GM20431 (cell line): ENCODE measurements around the gene LDLRAD3.

Source experiments
- in situ Hi-C: fragments of 300-500 bp; cut with MseI, MboI; formaldehyde crosslinking; loops from one replicate; pipeline ENCODE4 v1.15.0; 2020; ENCODE audit warnings: low sequenced_read_pairs; ENCODE audit not compliant: unreplicated experiment

The LDLRAD3 gene

GRCh38 chr11:36216061-36216615 lies 272.3 kb downstream of the LDLRAD3 start:
- in situ Hi-C loops = no loop called here

- in situ Hi-C loops = no loop called here
Observed at GRCh38 chr11:36218283-36218921, 274.5 kb downstream of the LDLRAD3 start.

- in situ Hi-C loops = no loop called here
Observed at GRCh38 chr11:36219996-36220395, 276.1 kb downstream of the LDLRAD3 start.

DNA sequence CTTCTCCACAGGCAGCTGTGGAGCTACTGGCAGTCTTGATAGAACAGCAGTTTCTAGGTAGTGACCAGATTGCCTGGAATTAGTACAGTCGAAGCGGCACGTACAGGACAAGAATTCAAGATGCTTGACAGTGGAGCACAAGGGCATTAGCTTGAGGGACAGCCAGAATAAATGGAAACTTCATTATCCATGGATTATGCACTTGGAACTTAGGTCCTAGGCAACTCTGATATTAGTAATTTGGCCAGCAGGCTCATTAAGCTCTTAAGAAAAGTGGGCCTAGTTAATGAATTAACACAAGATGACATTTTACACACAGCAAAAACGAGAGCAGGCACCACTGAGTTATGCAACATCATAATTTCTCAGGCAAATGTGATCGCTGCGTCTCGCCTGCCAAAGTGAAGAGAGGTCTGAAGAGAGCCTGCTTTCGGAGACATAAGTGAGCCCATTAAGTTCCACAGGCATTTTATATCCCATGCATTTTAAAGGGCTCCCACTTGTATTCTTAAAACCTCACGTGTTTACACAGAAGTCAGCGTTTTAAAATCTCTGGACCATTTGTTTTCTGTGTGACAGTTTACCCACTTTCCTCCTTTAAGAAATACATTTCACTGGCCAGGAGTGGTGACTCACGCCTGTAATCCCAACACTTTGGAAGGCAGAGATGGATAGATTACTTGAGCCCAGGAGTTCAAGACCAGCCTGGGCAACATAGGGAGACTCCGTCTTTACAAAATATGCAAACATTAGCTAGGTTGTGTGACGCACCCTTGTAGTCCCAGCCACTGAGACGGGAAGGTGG lies 279.2 kb downstream of the LDLRAD3 start:
- in situ Hi-C loops = no loop called here

DNA sequence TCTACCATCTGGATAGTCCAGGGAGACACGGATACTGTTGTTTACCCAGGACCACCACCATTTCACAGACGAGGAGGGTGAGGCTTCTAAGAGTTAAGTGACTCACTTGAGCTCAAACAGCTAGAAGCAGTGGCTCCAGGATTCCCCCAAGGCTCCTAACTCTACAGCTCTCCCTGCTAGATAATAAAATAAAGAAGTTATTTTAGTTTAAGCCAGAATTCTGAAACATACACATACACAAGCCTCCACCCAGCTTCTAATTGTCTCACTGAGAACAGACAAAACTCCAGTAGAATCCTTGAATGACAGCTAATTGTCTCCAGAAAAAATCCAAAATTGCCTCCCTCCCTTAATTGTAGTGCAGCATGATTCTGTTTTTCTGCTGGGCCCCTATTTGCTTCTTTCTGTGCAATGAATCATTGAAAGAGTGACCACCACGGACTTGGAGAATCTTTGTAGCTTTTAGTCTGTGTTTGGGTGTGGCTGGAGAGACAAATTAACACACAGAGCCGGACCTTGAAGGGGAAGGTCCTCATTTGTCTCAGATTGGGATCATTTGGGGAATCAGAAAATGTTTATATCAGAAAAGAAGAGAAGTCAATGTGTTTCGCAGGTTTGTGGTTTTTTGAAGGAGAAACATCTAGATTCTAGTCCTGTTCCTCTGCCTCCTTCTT lies 280.5 kb downstream of the LDLRAD3 start:
- in situ Hi-C loops = no loop called here

DNA sequence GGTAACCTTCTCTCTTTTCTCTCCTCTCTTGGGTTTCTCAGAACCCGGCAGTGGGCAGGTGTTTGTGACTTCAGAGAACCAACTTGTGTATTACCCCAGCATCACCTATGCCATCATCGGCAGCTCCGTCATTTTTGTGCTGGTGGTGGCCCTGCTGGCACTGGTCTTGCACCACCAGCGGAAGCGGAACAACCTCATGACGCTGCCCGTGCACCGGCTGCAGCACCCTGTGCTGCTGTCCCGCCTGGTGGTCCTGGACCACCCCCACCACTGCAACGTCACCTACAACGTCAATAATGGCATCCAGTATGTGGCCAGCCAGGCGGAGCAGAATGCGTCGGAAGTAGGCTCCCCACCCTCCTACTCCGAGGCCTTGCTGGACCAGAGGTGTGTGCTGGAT lies 283.2 kb downstream of the LDLRAD3 start:
- in situ Hi-C loops = no loop called here

DNA sequence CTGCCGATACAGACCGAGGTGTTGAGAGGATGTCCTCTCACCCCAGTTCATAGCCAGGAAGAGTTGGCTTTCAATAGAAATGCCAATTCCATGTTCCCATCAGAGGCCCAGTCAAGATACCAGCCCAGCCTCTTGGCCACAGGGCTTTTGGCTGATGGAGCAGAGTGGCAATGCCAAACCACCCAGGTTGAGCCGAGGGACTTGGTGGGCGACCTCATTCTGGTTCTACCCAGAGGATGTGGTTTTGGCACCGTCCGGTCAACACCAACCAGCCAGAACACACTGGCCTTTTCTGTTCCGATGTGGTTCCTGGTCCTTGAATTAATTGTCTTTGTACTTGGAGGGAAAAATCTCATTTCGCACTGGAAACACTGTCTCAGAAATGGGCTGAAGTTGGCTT lies 284.8 kb downstream of the LDLRAD3 start:
- in situ Hi-C loops = no loop called here

DNA sequence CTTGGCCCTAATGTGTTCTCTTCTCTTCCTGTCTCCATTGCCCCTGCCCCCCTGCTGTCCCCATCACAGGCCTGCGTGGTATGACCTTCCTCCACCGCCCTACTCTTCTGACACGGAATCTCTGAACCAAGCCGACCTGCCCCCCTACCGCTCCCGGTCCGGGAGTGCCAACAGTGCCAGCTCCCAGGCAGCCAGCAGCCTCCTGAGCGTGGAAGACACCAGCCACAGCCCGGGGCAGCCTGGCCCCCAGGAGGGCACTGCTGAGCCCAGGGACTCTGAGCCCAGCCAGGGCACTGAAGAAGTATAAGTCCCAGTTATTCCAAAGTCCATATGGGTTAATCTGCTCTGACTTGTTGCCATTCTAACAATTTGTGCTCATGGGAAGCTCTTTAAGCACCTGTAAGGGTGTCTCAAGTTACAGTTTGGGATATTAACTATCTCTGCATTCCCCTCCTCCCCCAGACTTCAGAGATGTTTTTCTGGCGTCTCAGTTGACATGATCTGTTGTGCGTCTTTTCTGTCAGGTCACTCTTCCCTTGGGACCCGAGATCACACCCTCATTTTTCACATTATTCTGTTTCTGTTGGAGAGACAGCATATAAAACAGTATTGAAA lies 285.3 kb downstream of the LDLRAD3 start:
- in situ Hi-C loops = no loop called here

- in situ Hi-C loops = no loop called here
Observed at GRCh38 chr11:36230779-36231699, 287.2 kb downstream of the LDLRAD3 start.

GRCh38 chr11:36233204-36233603 lies 289.3 kb downstream of the LDLRAD3 start:
- in situ Hi-C loops = no loop called here

- in situ Hi-C loops = no loop called here
Observed at GRCh38 chr11:36234825-36235224, 291.0 kb downstream of the LDLRAD3 start.

GRCh38 chr11:36235750-36236149 lies 291.9 kb downstream of the LDLRAD3 start:
- in situ Hi-C loops = no loop called here

GRCh38 chr11:36237391-36237790 lies 293.5 kb downstream of the LDLRAD3 start:
- in situ Hi-C loops = no loop called here

- in situ Hi-C loops = no loop called here
Observed at GRCh38 chr11:36238036-36238631, 294.3 kb downstream of the LDLRAD3 start.

DNA sequence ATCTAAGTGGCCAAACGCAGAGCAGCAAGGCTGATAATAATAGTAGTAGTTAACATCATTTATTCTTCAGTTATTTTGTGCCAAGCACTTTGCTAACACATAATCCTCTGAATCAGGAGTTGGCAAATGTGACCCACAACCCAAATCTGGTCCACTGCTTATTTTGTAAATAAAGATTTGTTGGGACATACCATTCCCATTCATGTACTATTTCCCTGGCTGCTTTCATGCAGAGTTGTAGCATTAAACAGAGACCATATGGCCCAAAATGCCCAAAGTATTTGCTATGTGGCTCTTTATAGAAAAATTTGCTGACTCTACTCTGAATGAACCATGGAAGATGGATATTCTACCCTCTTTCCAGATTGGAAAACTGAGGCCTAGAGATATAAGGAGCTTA lies 295.0 kb downstream of the LDLRAD3 start:
- in situ Hi-C loops = no loop called here

- in situ Hi-C loops = no loop called here
Observed at GRCh38 chr11:36239636-36240035, 295.8 kb downstream of the LDLRAD3 start.

DNA sequence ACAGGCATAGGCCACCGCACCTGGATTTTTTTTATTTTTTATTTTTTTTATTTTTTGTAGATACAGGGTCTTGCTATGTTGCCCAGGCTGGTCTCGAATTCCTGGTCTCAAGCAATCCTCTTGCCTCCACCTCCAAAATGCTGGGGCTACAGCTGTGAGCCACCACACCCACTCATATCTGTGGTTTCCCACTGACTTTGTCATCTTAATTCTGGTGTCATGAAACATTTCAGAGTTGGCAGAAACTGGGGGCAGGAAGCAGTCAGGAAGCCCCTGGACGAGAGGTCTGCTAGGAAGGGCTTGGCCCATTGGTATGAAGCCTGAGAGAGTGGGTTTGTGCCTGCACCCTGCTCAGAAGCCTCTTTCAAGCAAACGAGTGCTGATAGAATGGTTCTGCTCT lies 296.3 kb downstream of the LDLRAD3 start:
- in situ Hi-C loops = no loop called here

DNA sequence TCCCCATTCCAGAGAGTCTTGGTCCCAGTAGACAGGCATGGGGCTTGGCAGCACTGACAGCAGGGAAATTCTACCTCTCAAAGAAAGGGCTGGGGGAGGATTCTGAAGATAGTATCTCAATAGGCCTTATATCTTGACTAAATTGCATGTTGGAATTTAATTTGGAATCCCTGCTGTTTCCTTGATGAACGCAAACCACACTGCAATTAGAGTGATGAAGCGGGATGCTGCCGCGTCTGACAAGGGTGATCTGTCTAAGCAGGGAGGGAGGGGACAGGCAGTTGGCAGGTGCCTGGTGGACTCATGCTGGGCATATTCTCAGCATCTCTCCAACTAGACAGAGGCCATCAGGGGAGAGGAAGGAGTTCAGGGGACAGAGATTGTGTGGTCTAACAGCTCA lies 296.9 kb downstream of the LDLRAD3 start:
- in situ Hi-C loops = no loop called here

DNA sequence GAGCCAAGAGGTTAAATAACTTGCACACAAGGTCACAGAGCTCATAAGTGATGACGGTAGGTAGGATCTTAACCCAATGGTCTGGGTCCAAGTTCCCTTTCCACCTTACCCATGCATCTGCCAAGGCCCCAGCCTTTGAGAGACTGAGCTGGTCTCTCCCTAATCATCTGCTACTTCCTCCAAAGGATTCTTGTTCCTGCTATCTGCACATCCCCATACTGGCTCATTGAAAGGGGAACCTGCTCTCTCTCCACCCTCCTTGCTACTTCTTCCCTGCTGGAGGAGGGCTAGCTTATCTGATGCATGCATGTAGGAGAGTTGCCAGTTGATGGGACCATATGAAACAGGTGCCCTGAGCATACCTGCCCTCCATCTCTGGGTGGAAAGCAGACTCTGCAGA lies 297.6 kb downstream of the LDLRAD3 start:
- in situ Hi-C loops = no loop called here
